ENCODE measurements around the gene SLC25A1. TPM values are rescaled to one million over a fixed set of nuclear protein-coding genes. Genes with fewer than 3 reads are reported as not detected.

SLC25A1 gene
- total RNA-seq, 1 experiment from 2014 or later: 81.6 TPM

- no TSS peak for BruUV-seq (replicated peaks)
- Histone ChIP-seq H3F3A (ENCODE audit: low read length, unreplicated experiment) (no peaks in the 10 kb centered on the region), H3K27me3 (ENCODE audit: low read length) (peaks cover 26% of the 10 kb centered on the region), H3K9me3 (ENCODE audit: low read length) (no peaks in the 10 kb centered on the region), H3K9me2 (replicated peaks; ENCODE audit: low read length) (no peaks in the 10 kb centered on the region), H3K79me2 (ENCODE audit: low read length) (peaks cover 60% of the 10 kb centered on the region), H3K27ac (ENCODE audit: low read length) (peak overlapping the region; percentile 62), H3K9ac (ENCODE audit: low read length) (peak overlapping the region; percentile 100), H3K4me2 (ENCODE audit: low read length) (peak overlapping the region; percentile 95), H4K20me1 (ENCODE audit: low read length) (no peaks in the 10 kb centered on the region), H3K36me3 (ENCODE audit: low read depth, low read length) (no peaks in the 10 kb centered on the region), H3K4me3 (ENCODE audit: low read length) (peak overlapping the region; percentile 96), H2AFZ (ENCODE audit: low read length) (no peak overlapping the region), H3K4me1 (ENCODE audit: insufficient read depth, low read length) (peaks cover 22% of the 10 kb centered on the region)
- no peak for DNase-seq
- no peak for TF ChIP-seq EZH2 (IDR thresholded peaks at IDR 0.05; ENCODE audit: low read length, unreplicated experiment)
- TF ChIP-seq, protein P1, sequence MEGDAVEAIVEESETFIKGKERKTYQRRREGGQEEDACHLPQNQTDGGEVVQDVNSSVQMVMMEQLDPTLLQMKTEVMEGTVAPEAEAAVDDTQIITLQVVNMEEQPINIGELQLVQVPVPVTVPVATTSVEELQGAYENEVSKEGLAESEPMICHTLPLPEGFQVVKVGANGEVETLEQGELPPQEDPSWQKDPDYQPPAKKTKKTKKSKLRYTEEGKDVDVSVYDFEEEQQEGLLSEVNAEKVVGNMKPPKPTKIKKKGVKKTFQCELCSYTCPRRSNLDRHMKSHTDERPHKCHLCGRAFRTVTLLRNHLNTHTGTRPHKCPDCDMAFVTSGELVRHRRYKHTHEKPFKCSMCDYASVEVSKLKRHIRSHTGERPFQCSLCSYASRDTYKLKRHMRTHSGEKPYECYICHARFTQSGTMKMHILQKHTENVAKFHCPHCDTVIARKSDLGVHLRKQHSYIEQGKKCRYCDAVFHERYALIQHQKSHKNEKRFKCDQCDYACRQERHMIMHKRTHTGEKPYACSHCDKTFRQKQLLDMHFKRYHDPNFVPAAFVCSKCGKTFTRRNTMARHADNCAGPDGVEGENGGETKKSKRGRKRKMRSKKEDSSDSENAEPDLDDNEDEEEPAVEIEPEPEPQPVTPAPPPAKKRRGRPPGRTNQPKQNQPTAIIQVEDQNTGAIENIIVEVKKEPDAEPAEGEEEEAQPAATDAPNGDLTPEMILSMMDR (conservative IDR thresholded peaks at IDR 0.05; ENCODE audit: low read depth, low read length): no peak
- TF ChIP-seq EZH2phosphoT487 (IDR thresholded peaks at IDR 0.05; ENCODE audit: borderline replicate concordance, low read length): no peak
- ATAC-seq: no peak
- ChIA-PET POLR2A (ENCODE audit: unreplicated experiment) (interaction anchor here (1.0 kb wide), 1 partner anchor 28 kb away, joined by 3 read pairs; the partner anchor contains the start of gene ESS2), CTCF (no interaction called here)
- intact Hi-C loops (cut with micrococcal nuclease): no loop called here
Observed at GRCh38 chr22:19172213-19173046, 6.1 kb downstream of the SLC25A1 start.

GRCh38 chr22:19169947-19170318 is 8.6 kb downstream of the SLC25A1 start:
- no peak overlapping the region for H3K27ac ChIP-seq (ENCODE audit: low read length)
- H3K9me2 ChIP-seq (replicated peaks; ENCODE audit: low read length): no peaks in the 10 kb centered on the region
- peak overlapping the region; percentile 61 for H3K4me3 ChIP-seq (ENCODE audit: low read length)
- H3F3A ChIP-seq (ENCODE audit: low read length, unreplicated experiment): no peaks in the 10 kb centered on the region
- H3K27me3 ChIP-seq (ENCODE audit: low read length): peaks cover 28% of the 10 kb centered on the region
- H3K9me3 ChIP-seq (ENCODE audit: low read length): no peaks in the 10 kb centered on the region
- POLR2A ChIA-PET (ENCODE audit: unreplicated experiment): no interaction called here
- DNase-seq (no peak), ATAC-seq (no peak)
- peak overlapping the region; percentile 63; the same call in 1 of the 2 replicates for H2AFZ ChIP-seq (ENCODE audit: low read length)
- BruUV-seq (replicated peaks): no TSS peak
- no peaks in the 10 kb centered on the region for H3K36me3 ChIP-seq (ENCODE audit: low read depth, low read length)
- H3K4me1 ChIP-seq (ENCODE audit: insufficient read depth, low read length): peaks cover 22% of the 10 kb centered on the region
- intact Hi-C loops (cut with micrococcal nuclease): no loop called here
- H3K9ac ChIP-seq (ENCODE audit: low read length): no peak overlapping the region
- H4K20me1 ChIP-seq (ENCODE audit: low read length): no peaks in the 10 kb centered on the region
- peaks cover 43% of the 10 kb centered on the region for H3K79me2 ChIP-seq (ENCODE audit: low read length)
- CTCF ChIA-PET: no interaction called here
- H3K4me2 ChIP-seq (ENCODE audit: low read length): peak overlapping the region; percentile 87
- no peak for TF ChIP-seq EZH2 (IDR thresholded peaks at IDR 0.05; ENCODE audit: low read length, unreplicated experiment)
- TF ChIP-seq, protein P1 (conservative IDR thresholded peaks at IDR 0.05; ENCODE audit: low read depth, low read length): no peak
- TF ChIP-seq EZH2phosphoT487 (IDR thresholded peaks at IDR 0.05; ENCODE audit: borderline replicate concordance, low read length): no peak
